PC-9 (cell line): ENCODE results near the gene MFSD6. TPM values are rescaled to one million over a fixed set of nuclear protein-coding genes. Genes with fewer than 3 reads are reported as not detected.

ENCODE experiments used
- BruUV-seq: library from RNA; stranded (reverse); fragments of 400-500 nt; replicated peaks from 2 replicates; lab custom pipeline; 2021; lab: Mats Ljungman, UMichigan
- CTCF ChIA-PET: fragments of 300-600 bp; sonication (Branson Sonifier 250); formaldehyde crosslinking; loops from one replicate; lab custom pipeline; 2022; ENCODE audit warnings: antibody characterized with exemption; lab: Charles Lee
- POLR2A ChIA-PET: fragments of 300-600 bp; sonication (Branson Sonifier 250); formaldehyde crosslinking; loops from one replicate; lab custom pipeline; 2022; ENCODE audit warnings: antibody characterized with exemption; ENCODE audit not compliant: unreplicated experiment; lab: Charles Lee
- DNase-seq, 2 experiments: peaks; one replicate each; pipeline versions ENCODE4 v3.0.0 to v3.0.0-alpha.2; 2015 to 2022; ENCODE audit warnings: mixed read lengths in 1 of 2
- H2AFZ ChIP-seq: fragments of 200-600 bp; sonication (generic); 2 replicates; pipeline ENCODE4 v1.8.1; 2017; ENCODE audit warnings: antibody characterized with exemption
- H3F3A ChIP-seq: fragments of 200-600 bp; sonication (generic); 2 replicates; pipeline ENCODE4 v1.8.1; 2017; ENCODE audit warnings: antibody characterized with exemption, mild to moderate bottlenecking, low read depth; ENCODE audit not compliant: insufficient read depth
- H3K27ac ChIP-seq: fragments of 200-600 bp; sonication (generic); 2 replicates; pipeline ENCODE4 v1.6.1; 2016; ENCODE audit warnings: mixed run types
- H3K27me3 ChIP-seq: fragments of 200-600 bp; sonication (generic); 2 replicates; pipeline ENCODE4 v1.6.1; 2016; ENCODE audit warnings: low read depth, mixed run types; ENCODE audit not compliant: insufficient read depth
- H3K36me3 ChIP-seq: fragments of 200-600 bp; sonication (generic); 2 replicates; pipeline ENCODE4 v1.6.1; 2016; ENCODE audit warnings: low read depth, mixed run types
- H3K4me1 ChIP-seq: fragments of 200-600 bp; sonication (generic); replicated peaks from 2 replicates; pipeline ENCODE4 v1.6.1; 2016; ENCODE audit warnings: mixed run types; ENCODE audit not compliant: insufficient read depth
- H3K4me2 ChIP-seq: fragments of 200-600 bp; sonication (generic); 2 replicates; pipeline ENCODE4 v1.6.1; 2017; ENCODE audit warnings: mixed run types
- H3K4me3 ChIP-seq: fragments of 200-600 bp; sonication (generic); 2 replicates; pipeline ENCODE4 v1.6.1; 2016; ENCODE audit warnings: mixed run types
- H3K79me2 ChIP-seq: fragments of 200-600 bp; sonication (generic); 2 replicates; pipeline ENCODE4 v1.6.1; 2017; ENCODE audit warnings: low read depth, mixed run types
- H3K9me2 ChIP-seq: fragments of 200-600 bp; sonication (generic); 2 replicates; pipeline ENCODE4 v1.8.1; 2017; ENCODE audit warnings: mild to moderate bottlenecking; ENCODE audit not compliant: insufficient read depth
- H3K9me3 ChIP-seq: fragments of 200-600 bp; sonication (generic); 2 replicates; pipeline ENCODE4 v1.8.1; 2016; ENCODE audit warnings: low read depth; ENCODE audit not compliant: insufficient read depth
- H4K20me1 ChIP-seq: fragments of 200-600 bp; sonication (generic); 2 replicates; pipeline ENCODE4 v1.8.1; 2017; ENCODE audit not compliant: insufficient read depth
- EZH2 ChIP-seq: fragments of 200-600 bp; sonication (generic); IDR thresholded peaks from 2 replicates; pipeline ENCODE4 v1.8.0; 2017; ENCODE audit warnings: antibody characterized with exemption, low read depth
- intact Hi-C: fragments of 100-400 bp; cut with micrococcal nuclease; formaldehyde crosslinking; loops from one replicate; pipeline ENCODE4 v1.10.0; 2022; ENCODE audit not compliant: unreplicated experiment
- total RNA-seq: library from RNA; stranded (reverse); gene quantifications from 2 replicates; pipeline ENCODE4 v1.2.3, GENCODE V29; 2021
- TF ChIP-seq, protein P1 (sequence below): fragments of 200-600 bp; sonication (generic); conservative IDR thresholded peaks from 2 replicates; pipeline ENCODE4 v1.6.1; 2017; ENCODE audit warnings: mixed run types, antibody characterized with exemption, mild to moderate bottlenecking, moderate library complexity

MFSD6 gene
- total RNA-seq, 1 experiment from 2014 or later: 15.6 TPM

DNA sequence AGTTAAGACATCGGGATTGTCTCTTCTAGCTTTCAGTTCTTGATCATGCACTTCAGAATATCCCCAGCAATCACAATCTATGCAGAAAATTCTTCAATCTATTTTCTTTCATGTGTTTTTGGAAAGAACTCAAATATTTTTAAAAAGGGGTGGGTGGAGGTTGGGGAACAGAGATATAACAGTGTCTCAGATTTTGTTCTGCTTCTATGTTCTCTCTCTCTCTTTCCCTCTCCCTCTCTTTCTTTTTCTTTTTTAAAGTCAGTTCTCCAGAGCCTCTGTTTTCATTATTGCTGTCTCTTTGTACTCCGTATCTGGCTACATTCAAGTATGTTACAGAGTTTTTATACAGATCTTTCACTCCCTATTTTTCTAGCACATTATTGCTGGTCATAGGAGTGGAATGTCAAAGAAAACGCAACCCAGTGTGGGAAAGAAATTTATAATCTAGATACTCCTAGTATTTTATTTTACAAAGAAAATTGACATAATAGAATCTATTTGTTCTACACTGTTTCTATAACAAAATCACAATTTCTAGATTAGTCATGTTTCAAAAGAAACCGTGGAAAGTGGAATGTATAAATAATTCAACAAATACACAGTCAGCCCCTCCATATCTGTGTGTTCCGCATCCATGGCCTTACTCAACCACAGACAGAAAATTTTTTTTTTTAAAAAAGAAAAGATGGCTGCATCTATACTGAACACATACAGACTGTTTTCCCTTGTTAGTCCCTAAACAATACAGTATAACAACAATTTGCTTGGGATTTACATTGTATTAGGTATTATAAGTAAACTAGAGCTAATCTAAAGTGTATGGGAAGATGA is 137.6 kb downstream of the MFSD6 start:
- intact Hi-C loops: no loop called here
- H3K4me1 ChIP-seq: no peaks in the 10 kb centered on the region
- H3K27ac ChIP-seq: no peak overlapping the region
- no peaks in the 10 kb centered on the region for H3F3A ChIP-seq
- no peak overlapping the region for H2AFZ ChIP-seq
- no peaks in the 10 kb centered on the region for H3K27me3 ChIP-seq
- H3K36me3 ChIP-seq: no peaks in the 10 kb centered on the region
- no peaks in the 10 kb centered on the region for H3K9me2 ChIP-seq
- H3K9me3 ChIP-seq: no peaks in the 10 kb centered on the region
- no peak for DNase-seq
- no peaks in the 10 kb centered on the region for H4K20me1 ChIP-seq
- H3K79me2 ChIP-seq: no peaks in the 10 kb centered on the region
- CTCF ChIA-PET: no interaction called here
- POLR2A ChIA-PET: no interaction called here
- no TSS peak for BruUV-seq
- H3K4me2 ChIP-seq: no peak overlapping the region
- no peak overlapping the region for H3K4me3 ChIP-seq
- TF ChIP-seq, protein P1, sequence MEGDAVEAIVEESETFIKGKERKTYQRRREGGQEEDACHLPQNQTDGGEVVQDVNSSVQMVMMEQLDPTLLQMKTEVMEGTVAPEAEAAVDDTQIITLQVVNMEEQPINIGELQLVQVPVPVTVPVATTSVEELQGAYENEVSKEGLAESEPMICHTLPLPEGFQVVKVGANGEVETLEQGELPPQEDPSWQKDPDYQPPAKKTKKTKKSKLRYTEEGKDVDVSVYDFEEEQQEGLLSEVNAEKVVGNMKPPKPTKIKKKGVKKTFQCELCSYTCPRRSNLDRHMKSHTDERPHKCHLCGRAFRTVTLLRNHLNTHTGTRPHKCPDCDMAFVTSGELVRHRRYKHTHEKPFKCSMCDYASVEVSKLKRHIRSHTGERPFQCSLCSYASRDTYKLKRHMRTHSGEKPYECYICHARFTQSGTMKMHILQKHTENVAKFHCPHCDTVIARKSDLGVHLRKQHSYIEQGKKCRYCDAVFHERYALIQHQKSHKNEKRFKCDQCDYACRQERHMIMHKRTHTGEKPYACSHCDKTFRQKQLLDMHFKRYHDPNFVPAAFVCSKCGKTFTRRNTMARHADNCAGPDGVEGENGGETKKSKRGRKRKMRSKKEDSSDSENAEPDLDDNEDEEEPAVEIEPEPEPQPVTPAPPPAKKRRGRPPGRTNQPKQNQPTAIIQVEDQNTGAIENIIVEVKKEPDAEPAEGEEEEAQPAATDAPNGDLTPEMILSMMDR: no peak
- TF ChIP-seq EZH2: no peak

DNA sequence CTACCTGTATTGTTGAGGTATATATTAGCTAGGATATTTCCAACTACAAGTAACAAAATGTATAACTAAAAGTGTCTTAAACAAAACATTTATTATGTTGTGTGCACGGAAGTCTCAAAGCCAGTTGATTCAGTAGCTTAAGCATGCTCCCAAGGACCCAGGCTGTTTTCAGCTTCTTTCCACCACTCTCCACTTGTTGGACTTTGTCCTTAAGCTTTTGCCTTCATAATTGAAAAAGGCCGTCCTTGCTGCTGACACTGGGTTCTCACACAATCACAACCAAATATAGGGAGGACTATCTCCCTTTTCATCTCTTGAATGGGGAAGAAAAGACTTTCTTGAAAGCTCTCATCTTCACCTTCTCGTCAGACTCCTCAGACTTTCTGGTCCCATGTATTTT is 138.6 kb downstream of the MFSD6 start:
- ChIA-PET POLR2A (no interaction called here), CTCF (no interaction called here)
- Histone ChIP-seq H4K20me1 (no peaks in the 10 kb centered on the region), H3K27ac (no peak overlapping the region), H3K79me2 (no peaks in the 10 kb centered on the region), H3K4me3 (no peak overlapping the region), H3K36me3 (no peaks in the 10 kb centered on the region), H3K9me2 (no peaks in the 10 kb centered on the region), H2AFZ (no peak overlapping the region), H3F3A (no peaks in the 10 kb centered on the region), H3K9me3 (no peaks in the 10 kb centered on the region), H3K4me1 (no peaks in the 10 kb centered on the region), H3K27me3 (no peaks in the 10 kb centered on the region), H3K4me2 (no peak overlapping the region)
- BruUV-seq: no TSS peak
- TF ChIP-seq EZH2: no peak
- TF ChIP-seq, protein P1: no peak
- intact Hi-C loops: no loop called here
- DNase-seq: no peak

DNA sequence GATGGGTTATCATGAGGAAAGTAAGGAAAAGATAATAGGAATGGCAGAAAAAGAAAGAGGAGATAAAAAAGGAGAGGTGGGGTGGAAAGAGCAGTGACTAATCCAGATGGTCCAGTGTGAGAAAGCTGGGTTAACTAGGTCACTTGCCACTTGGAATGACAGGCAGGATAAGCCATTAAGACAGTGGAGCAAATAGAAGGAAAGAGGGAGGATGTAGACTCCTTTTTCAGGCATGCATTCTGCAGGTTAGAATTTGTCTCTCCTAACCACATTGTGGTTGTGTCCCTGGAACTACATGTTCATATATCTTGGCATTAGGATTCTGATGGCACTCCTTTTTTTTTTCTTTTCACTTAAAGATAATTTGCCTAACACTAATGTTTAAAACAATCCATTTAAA is 139.7 kb downstream of the MFSD6 start:
- H3K36me3 ChIP-seq: no peaks in the 10 kb centered on the region
- no peak overlapping the region for H3K4me3 ChIP-seq
- H3K79me2 ChIP-seq: no peaks in the 10 kb centered on the region
- no peaks in the 10 kb centered on the region for H3K27me3 ChIP-seq
- POLR2A ChIA-PET: no interaction called here
- TF ChIP-seq, protein P1: no peak
- TF ChIP-seq EZH2: no peak
- no peak overlapping the region for H3K4me2 ChIP-seq
- CTCF ChIA-PET: no interaction called here
- H3K9me3 ChIP-seq: no peaks in the 10 kb centered on the region
- DNase-seq: no peak
- no peaks in the 10 kb centered on the region for H3F3A ChIP-seq
- H4K20me1 ChIP-seq: no peaks in the 10 kb centered on the region
- no peaks in the 10 kb centered on the region for H3K9me2 ChIP-seq
- H2AFZ ChIP-seq: no peak overlapping the region
- H3K27ac ChIP-seq: no peak overlapping the region
- BruUV-seq: no TSS peak
- intact Hi-C loops: no loop called here
- no peaks in the 10 kb centered on the region for H3K4me1 ChIP-seq
